ENCODE data around the gene SDK2. TPM values are rescaled to one million over a fixed set of nuclear protein-coding genes. Genes with fewer than 3 reads are reported as not detected.
A peak's percentile ranks its signal among the peaks of the same experiment; 100 is the strongest.

SDK2 gene
- total RNA-seq, 1 donor from 2014 or later = 0.18 TPM

- no peak for DNase-seq (ENCODE audit: extremely low read depth, low read depth, low spot score)
Measured at GRCh38 chr17:73376152-73376551, 268.1 kb downstream of the SDK2 start.

- no peak for DNase-seq (ENCODE audit: extremely low read depth, low read depth, low spot score)
Measured at GRCh38 chr17:73371836-73372235, 272.4 kb downstream of the SDK2 start.

- no peak for DNase-seq (ENCODE audit: extremely low read depth, low read depth, low spot score)
Measured at GRCh38 chr17:73371285-73371684, 273.0 kb downstream of the SDK2 start.

- DNase-seq (ENCODE audit: extremely low read depth, low read depth, low spot score) = peak; percentile 23
Measured at GRCh38 chr17:73369817-73370490, 274.3 kb downstream of the SDK2 start.

GRCh38 chr17:73369111-73369521 lies 275.1 kb downstream of the SDK2 start:
- DNase-seq (ENCODE audit: extremely low read depth, low read depth, low spot score) = no peak

- DNase-seq (ENCODE audit: extremely low read depth, low read depth, low spot score) = no peak
Measured at GRCh38 chr17:73368085-73368631, 276.1 kb downstream of the SDK2 start.

GRCh38 chr17:73365906-73366623 lies 278.2 kb downstream of the SDK2 start:
- no peak for DNase-seq (ENCODE audit: extremely low read depth, low read depth, low spot score)

GRCh38 chr17:73365301-73365874 lies 278.9 kb downstream of the SDK2 start:
- no peak for DNase-seq (ENCODE audit: extremely low read depth, low read depth, low spot score)

GRCh38 chr17:73364155-73364522 lies 280.1 kb downstream of the SDK2 start:
- DNase-seq (ENCODE audit: extremely low read depth, low read depth, low spot score) = no peak

GRCh38 chr17:73363442-73364154 lies 280.6 kb downstream of the SDK2 start:
- DNase-seq (ENCODE audit: extremely low read depth, low read depth, low spot score) = no peak

- DNase-seq (ENCODE audit: extremely low read depth, low read depth, low spot score) = no peak
Measured at GRCh38 chr17:73362697-73363096, 281.5 kb downstream of the SDK2 start.

GRCh38 chr17:73360961-73361761 lies 283.1 kb downstream of the SDK2 start:
- no peak for DNase-seq (ENCODE audit: extremely low read depth, low read depth, low spot score)

GRCh38 chr17:73359987-73360410 lies 284.2 kb downstream of the SDK2 start:
- DNase-seq (ENCODE audit: extremely low read depth, low read depth, low spot score) = no peak

- DNase-seq (ENCODE audit: extremely low read depth, low read depth, low spot score) = no peak
Measured at GRCh38 chr17:73359352-73359751, 284.9 kb downstream of the SDK2 start.

GRCh38 chr17:73358668-73359067 lies 285.6 kb downstream of the SDK2 start:
- no peak for DNase-seq (ENCODE audit: extremely low read depth, low read depth, low spot score)

GRCh38 chr17:73357981-73358380 lies 286.3 kb downstream of the SDK2 start:
- DNase-seq (ENCODE audit: extremely low read depth, low read depth, low spot score) = no peak

- no peak for DNase-seq (ENCODE audit: extremely low read depth, low read depth, low spot score)
Measured at GRCh38 chr17:73357318-73357717, 286.9 kb downstream of the SDK2 start.

GRCh38 chr17:73356561-73357170 lies 287.6 kb downstream of the SDK2 start:
- DNase-seq (ENCODE audit: extremely low read depth, low read depth, low spot score) = no peak

- no peak for DNase-seq (ENCODE audit: extremely low read depth, low read depth, low spot score)
Measured at GRCh38 chr17:73354423-73355284, 289.6 kb downstream of the SDK2 start.

Data from glomerular endothelial cell (primary cell).